Measurements from ENCODE around the gene NPDC1. TPM values are rescaled to one million over a fixed set of nuclear protein-coding genes. Genes with fewer than 3 reads are reported as not detected.

The NPDC1 gene
- total RNA-seq, 1 experiment from 2014 or later: 44.1 TPM

DNA sequence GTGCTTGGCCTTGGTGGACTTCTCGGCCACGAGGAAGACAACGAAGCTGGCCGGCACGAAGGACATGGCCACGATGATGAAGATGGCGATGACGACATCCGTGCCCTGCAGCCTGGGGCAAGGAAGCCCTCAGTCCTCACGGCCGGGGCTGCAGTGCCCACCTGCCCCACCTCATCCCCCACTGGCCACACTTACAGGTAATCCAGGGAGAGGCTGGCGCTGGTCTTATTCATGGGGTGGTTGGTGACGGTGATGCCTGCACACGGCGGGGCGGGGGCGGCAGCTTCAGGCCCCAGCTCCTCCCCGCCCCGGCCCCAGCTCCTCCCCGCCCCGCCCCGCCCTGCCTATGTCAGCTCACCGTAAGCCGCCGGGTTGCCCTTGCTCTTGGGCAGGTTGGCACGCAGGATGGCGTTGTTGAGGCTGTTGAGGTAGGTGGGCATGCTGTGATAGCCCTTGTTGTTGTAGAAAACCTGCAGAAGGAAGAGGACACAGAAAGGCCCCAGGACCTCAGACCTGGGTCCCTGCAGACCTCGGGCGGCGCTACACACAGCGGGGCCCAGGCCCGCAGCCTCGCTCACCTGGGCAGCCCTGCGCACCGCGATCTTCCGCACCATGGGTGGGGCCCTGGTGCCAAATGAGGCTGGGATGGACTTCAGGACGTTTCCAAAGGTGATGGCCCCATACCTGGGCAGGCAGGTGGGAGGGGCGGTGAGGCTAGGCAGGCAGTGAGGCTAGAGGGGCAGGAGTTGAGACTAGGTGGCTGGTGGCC is 33.9 kb downstream of the NPDC1 start:
- H3K4me1 Mint-ChIP-seq (ENCODE audit: low read depth, unreplicated experiment): no peaks in the 10 kb centered on the region
- intact Hi-C loops (cut with micrococcal nuclease; ENCODE audit: unreplicated experiment): no loop called here
- POLR2A ChIA-PET: no interaction called here
- no peaks in the 10 kb centered on the region for H3K9me3 Mint-ChIP-seq (ENCODE audit: unreplicated experiment)
- H3K4me3 Mint-ChIP-seq (ENCODE audit: unreplicated experiment): no peak overlapping the region
- Histone ChIP-seq H3K4me3 (ENCODE audit: low read depth, low read length) (no peak overlapping the region), H3K36me3 (ENCODE audit: control insufficient read depth, insufficient read depth, low read length) (no peaks in the 10 kb centered on the region; the same call in 1 of the 2 replicates), H3K9me3 (no peaks in the 10 kb centered on the region), H3K4me1 (no peaks in the 10 kb centered on the region), H3K27me3 (replicated peaks; ENCODE audit: control insufficient read depth, insufficient read depth, low read length) (no peaks in the 10 kb centered on the region)
- H3K27ac Mint-ChIP-seq (ENCODE audit: unreplicated experiment): no peak overlapping the region
- no peaks in the 10 kb centered on the region for H3K36me3 Mint-ChIP-seq (ENCODE audit: insufficient read depth, unreplicated experiment)
- TF ChIP-seq, protein P1, sequence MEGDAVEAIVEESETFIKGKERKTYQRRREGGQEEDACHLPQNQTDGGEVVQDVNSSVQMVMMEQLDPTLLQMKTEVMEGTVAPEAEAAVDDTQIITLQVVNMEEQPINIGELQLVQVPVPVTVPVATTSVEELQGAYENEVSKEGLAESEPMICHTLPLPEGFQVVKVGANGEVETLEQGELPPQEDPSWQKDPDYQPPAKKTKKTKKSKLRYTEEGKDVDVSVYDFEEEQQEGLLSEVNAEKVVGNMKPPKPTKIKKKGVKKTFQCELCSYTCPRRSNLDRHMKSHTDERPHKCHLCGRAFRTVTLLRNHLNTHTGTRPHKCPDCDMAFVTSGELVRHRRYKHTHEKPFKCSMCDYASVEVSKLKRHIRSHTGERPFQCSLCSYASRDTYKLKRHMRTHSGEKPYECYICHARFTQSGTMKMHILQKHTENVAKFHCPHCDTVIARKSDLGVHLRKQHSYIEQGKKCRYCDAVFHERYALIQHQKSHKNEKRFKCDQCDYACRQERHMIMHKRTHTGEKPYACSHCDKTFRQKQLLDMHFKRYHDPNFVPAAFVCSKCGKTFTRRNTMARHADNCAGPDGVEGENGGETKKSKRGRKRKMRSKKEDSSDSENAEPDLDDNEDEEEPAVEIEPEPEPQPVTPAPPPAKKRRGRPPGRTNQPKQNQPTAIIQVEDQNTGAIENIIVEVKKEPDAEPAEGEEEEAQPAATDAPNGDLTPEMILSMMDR (IDR thresholded peaks at IDR 0.05; ENCODE audit: insufficient read depth in 1 of 2, low read depth in 1 of 2, low read length in 1 of 2, severe bottlenecking in 1 of 2, unreplicated experiment in 1 of 2): no peak
- DNase-seq: no peak
- no TSS peak for BruUV-seq (replicated peaks)
- H3K27me3 Mint-ChIP-seq (ENCODE audit: insufficient read depth, unreplicated experiment): no peaks in the 10 kb centered on the region
- CTCF ChIA-PET: no interaction called here

GRCh38 chr9:137011156-137011555 is 34.8 kb downstream of the NPDC1 start:
- H3K36me3 ChIP-seq (ENCODE audit: control insufficient read depth, insufficient read depth, low read length): no peaks in the 10 kb centered on the region; the same call in 1 of the 2 replicates
- H3K27me3 Mint-ChIP-seq (ENCODE audit: insufficient read depth, unreplicated experiment): no peaks in the 10 kb centered on the region
- POLR2A ChIA-PET: no interaction called here
- H3K9me3 Mint-ChIP-seq (ENCODE audit: unreplicated experiment): no peaks in the 10 kb centered on the region
- no TSS peak for BruUV-seq (replicated peaks)
- no peak overlapping the region for H3K27ac Mint-ChIP-seq (ENCODE audit: unreplicated experiment)
- no peak for DNase-seq
- H3K4me1 ChIP-seq: no peaks in the 10 kb centered on the region
- no peak overlapping the region for H3K4me3 Mint-ChIP-seq (ENCODE audit: unreplicated experiment)
- no peaks in the 10 kb centered on the region for H3K9me3 ChIP-seq
- intact Hi-C loops (cut with micrococcal nuclease; ENCODE audit: unreplicated experiment): no loop called here
- H3K4me3 ChIP-seq (ENCODE audit: low read depth, low read length): no peak overlapping the region
- CTCF ChIA-PET: no interaction called here
- no peaks in the 10 kb centered on the region for H3K4me1 Mint-ChIP-seq (ENCODE audit: low read depth, unreplicated experiment)
- TF ChIP-seq, protein P1 (IDR thresholded peaks at IDR 0.05; ENCODE audit: insufficient read depth in 1 of 2, low read depth in 1 of 2, low read length in 1 of 2, severe bottlenecking in 1 of 2, unreplicated experiment in 1 of 2): no peak
- H3K27me3 ChIP-seq (replicated peaks; ENCODE audit: control insufficient read depth, insufficient read depth, low read length): no peaks in the 10 kb centered on the region
- H3K36me3 Mint-ChIP-seq (ENCODE audit: insufficient read depth, unreplicated experiment): no peaks in the 10 kb centered on the region

DNA sequence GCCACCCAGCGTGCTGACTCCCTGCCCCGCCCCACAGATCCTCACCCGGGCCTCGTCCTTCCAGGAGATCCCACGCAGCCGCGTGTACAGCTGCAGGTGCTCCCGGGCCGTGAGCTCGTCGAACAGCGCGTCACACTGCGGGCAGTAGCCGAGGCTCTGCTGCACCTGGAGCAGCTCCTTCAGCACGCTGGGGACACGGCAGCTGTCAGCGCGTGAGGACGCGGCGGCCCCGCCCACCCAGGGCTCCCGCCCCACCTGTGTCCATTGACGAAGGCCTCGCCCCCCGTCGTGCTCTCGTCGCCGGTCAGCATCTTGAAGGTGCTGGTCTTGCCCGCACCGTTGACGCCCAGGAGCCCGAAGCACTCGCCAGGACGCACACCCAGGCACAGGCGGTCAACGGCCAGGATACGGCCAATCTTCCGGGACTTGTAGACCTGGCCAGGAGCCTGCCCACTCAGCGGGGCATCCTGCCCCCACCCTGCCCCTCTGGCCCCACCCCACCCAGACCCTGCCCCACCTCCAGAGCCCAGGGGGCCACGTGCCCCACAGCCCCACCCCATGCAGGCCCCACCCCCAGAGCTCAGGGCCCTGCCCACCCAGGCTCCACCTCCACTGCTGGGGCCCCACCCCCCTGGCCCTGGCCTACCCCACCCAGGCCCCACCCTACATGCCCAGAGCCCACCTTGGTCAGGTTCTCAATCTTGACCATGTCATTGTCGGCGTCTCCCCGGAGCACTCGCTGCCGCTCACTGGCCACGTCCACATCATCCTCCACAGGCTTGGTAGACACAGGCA is 35.8 kb downstream of the NPDC1 start:
- Mint-ChIP-seq H3K27ac (ENCODE audit: unreplicated experiment) (no peak overlapping the region), H3K27me3 (ENCODE audit: insufficient read depth, unreplicated experiment) (no peaks in the 10 kb centered on the region), H3K4me3 (ENCODE audit: unreplicated experiment) (no peak overlapping the region), H3K4me1 (ENCODE audit: low read depth, unreplicated experiment) (no peaks in the 10 kb centered on the region), H3K36me3 (ENCODE audit: insufficient read depth, unreplicated experiment) (no peaks in the 10 kb centered on the region), H3K9me3 (ENCODE audit: unreplicated experiment) (no peaks in the 10 kb centered on the region)
- H3K4me1 ChIP-seq: no peaks in the 10 kb centered on the region
- H3K27me3 ChIP-seq (replicated peaks; ENCODE audit: control insufficient read depth, insufficient read depth, low read length): no peaks in the 10 kb centered on the region
- TF ChIP-seq, protein P1 (IDR thresholded peaks at IDR 0.05; ENCODE audit: insufficient read depth in 1 of 2, low read depth in 1 of 2, low read length in 1 of 2, severe bottlenecking in 1 of 2, unreplicated experiment in 1 of 2): no peak
- no peaks in the 10 kb centered on the region for H3K36me3 ChIP-seq (ENCODE audit: control insufficient read depth, insufficient read depth, low read length)
- no peak for DNase-seq
- H3K9me3 ChIP-seq: no peaks in the 10 kb centered on the region
- BruUV-seq (replicated peaks): no TSS peak
- intact Hi-C loops (cut with micrococcal nuclease; ENCODE audit: unreplicated experiment): no loop called here
- ChIA-PET CTCF (interaction anchor here (0.6 kb wide), 2 partner anchors 22 to 638 kb away, joined by 3 to 7 read pairs; partner anchors contain the start of gene FUT7), POLR2A (interaction anchor here (0.5 kb wide), 1 partner anchor 42 kb away, joined by 5 read pairs; no protein-coding TSS in a partner anchor)
- H3K4me3 ChIP-seq (ENCODE audit: low read depth, low read length): no peak overlapping the region

Data from Caco-2 (cell line).